AG04449 (cell line): ENCODE results near the gene ST6GALNAC2.
"Not testable (repeated sequence)": the region's sequence is repeated elsewhere in the genome, so short reads cannot be mapped to it uniquely, and the experiment has no call there.

Experiments
- CTCF ChIA-PET: fragments of 350-600 bp; formaldehyde crosslinking; extraction: SDS; loops from one replicate; lab custom pipeline; 2021; ENCODE audit warnings: antibody characterized with exemption; lab: Yijun Ruan, JAX
- POLR2A ChIA-PET: fragments of 400-600, 350-600 bp; formaldehyde crosslinking; extraction: SDS; loops from one replicate; lab custom pipeline; 2020; ENCODE audit warnings: antibody characterized with exemption, inconsistent platforms; lab: Yijun Ruan, JAX
- DNase-seq: peaks from one replicate; pipeline ENCODE4 v3.0.0-alpha.2; 2010; ENCODE audit warnings: low read depth, low spot score
- H3K4me3 ChIP-seq: 2 replicates; pipeline ENCODE4 v1.5.1; 2011; ENCODE audit warnings: low read depth, mild to moderate bottlenecking, control low read depth, low read length
- TF ChIP-seq, protein P1 (sequence below): IDR thresholded peaks from one replicate; pipeline ENCODE4 v1.5.1; 2011; ENCODE audit warnings: mild to moderate bottlenecking, moderate library complexity, low read length, control low read depth, inconsistent platforms; ENCODE audit not compliant: insufficient read depth; ENCODE audit errors: missing control alignments

The ST6GALNAC2 gene

GRCh38 chr17:76614912-76615617 is 29.4 kb upstream of the ST6GALNAC2 start:
- TF ChIP-seq, protein P1, sequence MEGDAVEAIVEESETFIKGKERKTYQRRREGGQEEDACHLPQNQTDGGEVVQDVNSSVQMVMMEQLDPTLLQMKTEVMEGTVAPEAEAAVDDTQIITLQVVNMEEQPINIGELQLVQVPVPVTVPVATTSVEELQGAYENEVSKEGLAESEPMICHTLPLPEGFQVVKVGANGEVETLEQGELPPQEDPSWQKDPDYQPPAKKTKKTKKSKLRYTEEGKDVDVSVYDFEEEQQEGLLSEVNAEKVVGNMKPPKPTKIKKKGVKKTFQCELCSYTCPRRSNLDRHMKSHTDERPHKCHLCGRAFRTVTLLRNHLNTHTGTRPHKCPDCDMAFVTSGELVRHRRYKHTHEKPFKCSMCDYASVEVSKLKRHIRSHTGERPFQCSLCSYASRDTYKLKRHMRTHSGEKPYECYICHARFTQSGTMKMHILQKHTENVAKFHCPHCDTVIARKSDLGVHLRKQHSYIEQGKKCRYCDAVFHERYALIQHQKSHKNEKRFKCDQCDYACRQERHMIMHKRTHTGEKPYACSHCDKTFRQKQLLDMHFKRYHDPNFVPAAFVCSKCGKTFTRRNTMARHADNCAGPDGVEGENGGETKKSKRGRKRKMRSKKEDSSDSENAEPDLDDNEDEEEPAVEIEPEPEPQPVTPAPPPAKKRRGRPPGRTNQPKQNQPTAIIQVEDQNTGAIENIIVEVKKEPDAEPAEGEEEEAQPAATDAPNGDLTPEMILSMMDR = no peak
- POLR2A ChIA-PET = no interaction called here
- CTCF ChIA-PET = interaction anchor here (1.0 to 5.7 kb wide), 4 partner anchors 9 to 92 kb away, joined by 3 to 63 read pairs (median 6); no protein-coding TSS in a partner anchor
- DNase-seq = no peak
- no peak overlapping the region for H3K4me3 ChIP-seq

- DNase-seq, POLR2A ChIA-PET, H3K4me3 ChIP-seq: not testable (repeated sequence)
- CTCF ChIA-PET = interaction anchor here (0.8 to 5.7 kb wide), 5 partner anchors 9 to 91 kb away, joined by 3 to 63 read pairs (median 4); partner anchors contain the start of gene ST6GALNAC2
Observed at GRCh38 chr17:76614064-76614759, 28.6 kb upstream of the ST6GALNAC2 start.

GRCh38 chr17:76612977-76613851 is 27.6 kb upstream of the ST6GALNAC2 start:
- no peak overlapping the region for H3K4me3 ChIP-seq
- ChIA-PET CTCF (interaction anchor here (0.8 to 5.7 kb wide), 5 partner anchors 10 to 90 kb away, joined by 3 to 63 read pairs (median 4); partner anchors contain the start of gene ST6GALNAC2), POLR2A (no interaction called here)
- DNase-seq = no peak
- TF ChIP-seq, protein P1 = no peak

- CTCF ChIA-PET = interaction anchor here (1.4 to 5.7 kb wide), 2 partner anchors 11 to 90 kb away, joined by 3 to 63 read pairs; no protein-coding TSS in a partner anchor
- no peak for DNase-seq
- POLR2A ChIA-PET = no interaction called here
- TF ChIP-seq, protein P1 = no peak
- no peak overlapping the region for H3K4me3 ChIP-seq
Observed at GRCh38 chr17:76612465-76612864, 26.8 kb upstream of the ST6GALNAC2 start.

DNA sequence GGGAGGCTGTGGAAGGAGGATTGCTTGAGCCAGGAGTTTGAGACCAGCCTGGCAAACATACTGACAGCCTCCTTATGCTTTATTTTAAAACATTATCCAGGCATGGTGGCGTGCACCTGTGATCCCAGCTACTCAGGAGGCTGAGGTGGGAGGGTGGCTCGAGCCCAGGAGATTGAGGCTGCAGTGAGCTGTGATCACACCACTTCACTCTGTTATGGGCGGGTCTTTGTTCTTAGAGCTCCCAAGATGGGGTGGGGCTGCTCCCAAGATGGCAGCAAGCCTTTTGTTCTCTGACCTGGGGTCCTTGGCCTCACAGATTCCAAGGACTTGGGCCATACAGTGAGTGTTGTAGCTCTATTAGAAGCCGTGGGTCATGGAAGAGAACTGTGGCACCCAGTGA is 26.1 kb upstream of the ST6GALNAC2 start:
- ChIA-PET CTCF (interaction anchor here (0.8 to 5.7 kb wide), 3 partner anchors 12 to 89 kb away, joined by 3 to 63 read pairs (median 3); no protein-coding TSS in a partner anchor), POLR2A (no interaction called here)
- DNase-seq = no peak
- TF ChIP-seq, protein P1 = no peak
- H3K4me3 ChIP-seq = no peak overlapping the region

- DNase-seq, POLR2A ChIA-PET, H3K4me3 ChIP-seq: not testable (repeated sequence)
- CTCF ChIA-PET = interaction anchor here (0.8 to 5.7 kb wide), 3 partner anchors 12 to 89 kb away, joined by 3 to 63 read pairs (median 3); no protein-coding TSS in a partner anchor
Observed at GRCh38 chr17:76611080-76611749, 25.6 kb upstream of the ST6GALNAC2 start.

- H3K4me3 ChIP-seq, DNase-seq, POLR2A ChIA-PET, CTCF ChIA-PET: not testable (repeated sequence)
Observed at GRCh38 chr17:76606685-76607084, 21.0 kb upstream of the ST6GALNAC2 start.
